K562 (cell line): ENCODE data around the gene GRB2. TPM values are rescaled to one million over a fixed set of nuclear protein-coding genes. Genes with fewer than 3 reads are reported as not detected.
A peak's percentile ranks its signal among the peaks of the same experiment; 100 is the strongest.

Experiments used
- ATAC-seq: fragments of 200-7000 bp; cut with Tn5 transposase; 3 replicates; pipeline ENCODE4 v1.9.1; 2020; ENCODE audit warnings: moderate library complexity
- BruUV-seq: library from RNA; stranded (reverse); fragments of 400-500 nt; replicated peaks from 2 replicates; lab custom pipeline; 2021; lab: Mats Ljungman, UMichigan
- CTCF ChIA-PET: fragments of 300-600 bp; formaldehyde crosslinking; extraction: SDS; loops from one replicate; lab custom pipeline; 2021; ENCODE audit warnings: low intra/inter-chr PET ratio; lab: Yijun Ruan, JAX
- POLR2A ChIA-PET: fragments of 300-600, 350-650 bp; sonication (Branson Sonifier 250); formaldehyde crosslinking; extraction: SDS; loops from one replicate; lab custom pipeline; 2021; ENCODE audit warnings: antibody characterized with exemption, inconsistent platforms; lab: Yijun Ruan, JAX
- DNase-seq, 4 experiments: peaks; one replicate each; pipeline versions ENCODE4 v3.0.0 to v3.0.0-alpha.2; 2011 to 2018; ENCODE audit warnings: low spot score in 3 of 4, mixed read lengths in 3 of 4; ENCODE audit errors: extremely low read depth in 1 of 4
- FAIRE-seq: peaks from 2 replicates; lab custom pipeline; 2011; peaks lifted over from hg19 to GRCh38; lab: Jason Lieb, UNC
- H2AFZ ChIP-seq: 2 replicates; pipeline ENCODE4 v1.6.0; 2011; ENCODE audit warnings: low read depth, low read length, control low read depth, inconsistent platforms
- H3K27ac ChIP-seq: fragments of 200-600 bp; 3 replicates; pipeline ENCODE4 v1.8.0; 2011; ENCODE audit warnings: low read depth, mild to moderate bottlenecking, control low read depth, inconsistent platforms, low read length, moderate library complexity, mixed read lengths; ENCODE audit errors: extremely low read depth
- H3K27me3 ChIP-seq, 2 experiments: fragments of 300-600 bp in 1 of 2; 2 replicates in 1 of 2; 3 replicates in 1 of 2; pipeline versions ENCODE4 v1.6.0 to v1.8.0; 2011; ENCODE audit warnings: inconsistent platforms in 2 of 2, low read length in 2 of 2, mild to moderate bottlenecking in 1 of 2, mixed read lengths in 1 of 2, moderate library complexity in 1 of 2; ENCODE audit not compliant: control insufficient read depth in 2 of 2, insufficient read depth in 2 of 2
- H3K36me3 ChIP-seq: fragments of 300-600 bp; 3 replicates; pipeline ENCODE4 v1.8.0; 2011; ENCODE audit warnings: mild to moderate bottlenecking, low read length, inconsistent platforms; ENCODE audit not compliant: control insufficient read depth, insufficient read depth
- H3K4me1 ChIP-seq, 2 experiments: fragments of 200-600 bp in 1 of 2; replicated peaks in 1 of 2; 2 replicates in 1 of 2; 3 replicates in 1 of 2; pipeline versions ENCODE4 v1.5.1 to v1.8.0; 2011; ENCODE audit warnings: inconsistent platforms in 2 of 2, low read length in 2 of 2, mild to moderate bottlenecking in 1 of 2, mixed read lengths in 1 of 2, moderate library complexity in 1 of 2; ENCODE audit not compliant: control insufficient read depth in 2 of 2, insufficient read depth in 2 of 2
- H3K4me2 ChIP-seq: 2 replicates; pipeline ENCODE4 v1.6.1; 2011; ENCODE audit warnings: low read length, control low read depth, inconsistent platforms, mixed read lengths; ENCODE audit not compliant: insufficient read depth
- H3K4me3 ChIP-seq: fragments of 200-600 bp; sonication (generic), shearing (Covaris generic); 2 replicates; pipeline ENCODE4 v1.5.1; 2016; ENCODE audit warnings: control low read depth, inconsistent platforms
- H3K79me2 ChIP-seq: fragments of 200-600 bp; 3 replicates; pipeline ENCODE4 v1.8.0; 2011; ENCODE audit warnings: low read length, inconsistent platforms; ENCODE audit not compliant: control insufficient read depth, insufficient read depth
- H3K9ac ChIP-seq, 2 experiments: 2 replicates each; pipeline versions ENCODE4 v1.6.0 to v1.6.1; 2011; ENCODE audit warnings: low read depth in 2 of 2, low read length in 2 of 2, control low read depth in 1 of 2, inconsistent platforms in 1 of 2, mild to moderate bottlenecking in 1 of 2, mixed read lengths in 1 of 2; ENCODE audit not compliant: insufficient read depth in 1 of 2
- H3K9me1 ChIP-seq: one replicate; pipeline ENCODE4 v1.6.0; 2011; ENCODE audit warnings: inconsistent platforms, mild to moderate bottlenecking, low read length, moderate library complexity; ENCODE audit not compliant: control insufficient read depth, insufficient read depth
- H3K9me3 ChIP-seq: replicated peaks from 2 replicates; pipeline ENCODE4 v1.5.1; 2011; ENCODE audit warnings: low read depth, low read length, inconsistent platforms; ENCODE audit not compliant: control insufficient read depth, insufficient read depth
- H4K20me1 ChIP-seq: replicated peaks from 2 replicates; pipeline ENCODE4 v1.6.1; 2011; ENCODE audit warnings: low read length, inconsistent platforms, mixed read lengths; ENCODE audit not compliant: control insufficient read depth, insufficient read depth
- MTA3 ChIP-seq: fragments of 450-650 bp; formaldehyde crosslinking; IDR thresholded peaks from 2 replicates; pipeline ENCODE4 v1.6.1; 2017; ENCODE audit warnings: mild to moderate bottlenecking, borderline replicate concordance
- POLR2A ChIP-seq: fragments of 450-650 bp; conservative IDR thresholded peaks from 2 replicates; pipeline ENCODE4 v1.6.1; 2016
- SUPT5H ChIP-seq: fragments of 450-650 bp; IDR thresholded peaks from 2 replicates; pipeline ENCODE4 v1.6.1; 2016
- ZNF444 ChIP-seq: fragments of 250-450 bp; sonication (Bioruptor Pico); IDR thresholded peaks from 2 replicates; pipeline ENCODE4 v1.4.0; 2020; ENCODE audit warnings: mild to moderate bottlenecking, moderate library complexity
- WGBS: fragments of 100-300 bp; shearing (Covaris generic); methylation state at CpG from one replicate; pipeline ENCODE4 v1.1.6; 2016; ENCODE audit warnings: low coverage, mixed read lengths; ENCODE audit not compliant: insufficient coverage; ENCODE audit errors: missing lambda C conversion rate; 5-methylcytosine and 5-hydroxymethylcytosine counted together
- in situ Hi-C: fragments of 300-500 bp; cut with MboI; formaldehyde crosslinking; loops from 4 replicates; pipeline ENCODE4 v1.15.0; 2018; ENCODE audit warnings: inconsistent platforms, mixed read lengths
- intact Hi-C: fragments of 100-400 bp; cut with micrococcal nuclease; formaldehyde crosslinking; loops from 2 replicates; pipeline ENCODE4 v1.14.2; 2022
- polyA plus RNA-seq, 8 experiments: library from polyadenylated mRNA; depleted of rRNA in 4 of 8; stranded (reverse) in 5 of 8; unstranded in 3 of 8; fragments of >200 nt; fragmentation: Nextera tagmentation in 2 of 8; fragmentation: Illumina TruSeq in 1 of 8; extraction: Ambion mirVana in 2 of 8; extraction: Trizol in 1 of 8; gene quantifications; 2 replicates each; pipeline versions ENCODE4 v1.2.1 to v1.2.3, GENCODE V29; 2011 to 2014; ENCODE audit warnings: inconsistent platforms in 1 of 8, missing spikeins in 1 of 8
- total RNA-seq, 7 experiments: library from RNA; depleted of rRNA in 6 of 7; stranded (reverse); fragments of >200 nt in 6 of 7; fragmentation: Illumina TruSeq in 2 of 7; extraction: Trizol in 2 of 7; gene quantifications; 2 replicates each; pipeline versions ENCODE4 v1.2.1 to v1.2.3, GENCODE V29; 2011 to 2021; ENCODE audit warnings: low replicate concordance in 1 of 7
- TF ChIP-seq, protein P1 (sequence below): IDR thresholded peaks from 2 replicates; pipeline ENCODE4 v1.6.1; 2012; ENCODE audit warnings: low read depth, low read length, improper control_type of control experiment, borderline replicate concordance

GRB2 gene
- total and polyA plus RNA-seq, 9 of the 15 experiments (the other 6 are each of a cell fraction or from before 2014, with no cell fraction given): 57.2 to 136 (median 84.8) TPM

GRCh38 chr17:75272848-75273184 lies 132.7 kb downstream of the GRB2 start:
- ChIA-PET POLR2A (interaction anchor here (0.8 to 6.8 kb wide), 5 partner anchors 11 to 220 kb away, joined by 3 to 43 read pairs (median 8); partner anchors contain the start of genes GGA3 and MRPS7), CTCF (no interaction called here)
- TF ChIP-seq MTA3 (0 out of 2 replicates have a peak, but pooled peaks have one; percentile 6), SUPT5H (0 out of 2 replicates have a peak, but pooled peaks have one; percentile 2), POLR2A (peak; percentile 34), ZNF444 (CRISPR knock-in tag) (no peak)
- TF ChIP-seq, protein P1, sequence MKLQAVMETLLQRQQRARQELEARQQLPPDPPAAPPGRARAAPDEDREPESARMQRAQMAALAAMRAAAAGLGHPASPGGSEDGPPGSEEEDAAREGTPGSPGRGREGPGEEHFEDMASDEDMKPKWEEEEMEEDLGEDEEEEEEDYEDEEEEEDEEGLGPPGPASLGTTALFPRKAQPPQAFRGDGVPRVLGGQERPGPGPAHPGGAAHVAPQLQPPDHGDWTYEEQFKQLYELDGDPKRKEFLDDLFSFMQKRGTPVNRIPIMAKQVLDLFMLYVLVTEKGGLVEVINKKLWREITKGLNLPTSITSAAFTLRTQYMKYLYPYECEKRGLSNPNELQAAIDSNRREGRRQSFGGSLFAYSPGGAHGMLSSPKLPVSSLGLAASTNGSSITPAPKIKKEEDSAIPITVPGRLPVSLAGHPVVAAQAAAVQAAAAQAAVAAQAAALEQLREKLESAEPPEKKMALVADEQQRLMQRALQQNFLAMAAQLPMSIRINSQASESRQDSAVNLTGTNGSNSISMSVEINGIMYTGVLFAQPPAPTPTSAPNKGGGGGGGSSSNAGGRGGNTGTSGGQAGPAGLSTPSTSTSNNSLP: no peak
- Histone ChIP-seq H3K4me1 (peaks cover 20 to 46% of the 10 kb centered on the region in 2 experiments; a peak in 4 of 5 replicates), H3K9ac (peak overlapping the region in 1 of 2 experiments; percentile 95; a peak in 2 of 4 replicates), H3K4me2 (peak overlapping the region; percentile 89; the same call in 1 of the 2 replicates), H3K36me3 (peaks cover 44% of the 10 kb centered on the region; the same call in 2 of the 3 replicates), H2AFZ (no peak overlapping the region), H3K79me2 (peaks cover 35% of the 10 kb centered on the region), H3K9me3 (no peaks in the 10 kb centered on the region), H3K27ac (no peak overlapping the region; the same call in 2 of the 3 replicates), H3K9me1 (no peaks in the 10 kb centered on the region), H3K4me3 (peak overlapping the region; percentile 97; the same call in 1 of the 2 replicates), H4K20me1 (no peaks in the 10 kb centered on the region), H3K27me3 (no peaks in the 10 kb centered on the region)
- intact Hi-C loops: no loop called here
- peak in 2 of 4 experiments; percentile 2 to 3 for DNase-seq
- in situ Hi-C loops: no loop called here
- BruUV-seq: no TSS peak
- ATAC-seq: no peak
- FAIRE-seq: no peak
- 85% methylated on average over 2 of the region's 3 CpGs for WGBS
